Measurements from ENCODE around the gene OR8B8. TPM values are rescaled to one million over a fixed set of nuclear protein-coding genes. Genes with fewer than 3 reads are reported as not detected.

The OR8B8 gene
- total and polyA plus RNA-seq, 4 experiments from 2014 or later: not detected

- Mint-ChIP-seq H3K36me3 (no peaks in the 10 kb centered on the region), H3K4me3 (no peak overlapping the region), H3K27me3 (peaks cover 1 to 9% of the 10 kb centered on the region in 2 donors), H3K27ac (no peak overlapping the region), H3K4me1 (no peaks in the 10 kb centered on the region), H3K9me3 (peaks cover 0 to 3% (median 0%) of the 10 kb centered on the region in 8 donors)
- no peaks in the 10 kb centered on the region for H3K36me3 ChIP-seq (ENCODE audit: insufficient read depth, low read length)
- CTCF ChIA-PET (ENCODE audit: partially characterized antibody): no interaction called here
- H3K4me1 ChIP-seq (ENCODE audit: insufficient read depth, low read length): no peaks in the 10 kb centered on the region
- intact Hi-C loops (cut with micrococcal nuclease): no loop called here
- H3K9me3 ChIP-seq (ENCODE audit: control insufficient read depth in 1 of 2, low read length in 2 of 2): no peaks in the 10 kb centered on the region
- no peaks in the 10 kb centered on the region for H3K27me3 ChIP-seq (ENCODE audit: insufficient read depth, low read length)
- no peak overlapping the region for H3K27ac ChIP-seq (ENCODE audit: low read depth, low read length)
- no peak overlapping the region for H3K4me3 ChIP-seq (ENCODE audit: low read length in 2 of 2)
- POLR2A ChIA-PET (ENCODE audit: partially characterized antibody): no interaction called here
- DNase-seq: no peak
These were observed 51.1 kb downstream of the OR8B8 start for GRCh38 chr11:124394408-124394807.

Other genes with a start within 250 kb of the OR8B8 start
- not detected for gene OR8G1, start 204.6 kb downstream of the OR8B8 start, total RNA-seq
- not detected for gene OR8G1, start 204.6 kb downstream of the OR8B8 start, polyA plus RNA-seq
- gene OR8G5, start 189.3 kb downstream of the OR8B8 start, total RNA-seq: not detected
- not detected for gene OR8G5, start 189.3 kb downstream of the OR8B8 start, polyA plus RNA-seq
- not detected for gene OR8D1, start 131.7 kb downstream of the OR8B8 start, total RNA-seq
- gene OR8D1, start 131.7 kb downstream of the OR8B8 start, polyA plus RNA-seq: not detected
- gene OR8D2, start 125.5 kb downstream of the OR8B8 start, total RNA-seq: not detected
- gene OR8D2, start 125.5 kb downstream of the OR8B8 start, polyA plus RNA-seq: not detected
- gene OR8B2, start 61.2 kb downstream of the OR8B8 start, total RNA-seq: not detected
- gene OR8B2, start 61.2 kb downstream of the OR8B8 start, polyA plus RNA-seq: not detected
- gene OR8B3, start 46.7 kb downstream of the OR8B8 start, total RNA-seq: not detected
- gene OR8B3, start 46.7 kb downstream of the OR8B8 start, polyA plus RNA-seq: not detected
- not detected for gene OR8B4, start 20.8 kb downstream of the OR8B8 start, total RNA-seq
- gene OR8B4, start 20.8 kb downstream of the OR8B8 start, polyA plus RNA-seq: not detected
- gene OR8B12, start 98.0 kb upstream of the OR8B8 start, total RNA-seq: not detected
- gene OR8B12, start 98.0 kb upstream of the OR8B8 start, polyA plus RNA-seq: not detected
- not detected for gene OR8A1, start 124.3 kb upstream of the OR8B8 start, total RNA-seq
- not detected for gene OR8A1, start 124.3 kb upstream of the OR8B8 start, polyA plus RNA-seq
- not detected for gene PANX3, start 165.7 kb upstream of the OR8B8 start, total RNA-seq
- not detected for gene PANX3, start 165.7 kb upstream of the OR8B8 start, polyA plus RNA-seq
- 10 to 100 TPM; 69.3 to 75.8 TPM for gene TBRG1, start 177.2 kb upstream of the OR8B8 start, total RNA-seq
- gene TBRG1, start 177.2 kb upstream of the OR8B8 start, polyA plus RNA-seq: 10 to 100 TPM; 34.6 to 42.3 TPM
- 1 to 10 TPM; 4.2 to 4.8 TPM for gene SIAE, start 228.0 kb upstream of the OR8B8 start, total RNA-seq
- 1 to 10 TPM; 2.8 to 6.8 TPM for gene SIAE, start 228.0 kb upstream of the OR8B8 start, polyA plus RNA-seq
- gene SPA17, start 228.2 kb upstream of the OR8B8 start, total RNA-seq: under 1 TPM; 0.55 to 0.81 TPM
- gene SPA17, start 228.2 kb upstream of the OR8B8 start, polyA plus RNA-seq: under 1 TPM; 0.64 to 0.72 TPM

Data from CD4-positive, alpha-beta memory T cell (primary cell).